Uterus (tissue), 2 donors: ENCODE measurements around the gene BMPR1A.

Experiments
- POLR2A ChIP-seq, 2 donors: fragments of 450-650 bp; IDR thresholded peaks; one replicate each; pipeline ENCODE4 v1.6.1; 2016; ENCODE audit warnings: antibody characterized with exemption in 2 of 2, mild to moderate bottlenecking in 1 of 2, moderate library complexity in 1 of 2
- TF ChIP-seq, protein P1 (sequence below), 4 experiments: fragments of 200-600 bp in 2 of 4; fragments of 450-650 bp in 2 of 4; sonication (generic) in 2 of 4; IDR thresholded peaks; one replicate each; pipeline ENCODE4 v1.5.1; 2016 to 2019; ENCODE audit warnings: antibody characterized with exemption in 4 of 4, mild to moderate bottlenecking in 2 of 4, moderate library complexity in 1 of 4

DNA sequence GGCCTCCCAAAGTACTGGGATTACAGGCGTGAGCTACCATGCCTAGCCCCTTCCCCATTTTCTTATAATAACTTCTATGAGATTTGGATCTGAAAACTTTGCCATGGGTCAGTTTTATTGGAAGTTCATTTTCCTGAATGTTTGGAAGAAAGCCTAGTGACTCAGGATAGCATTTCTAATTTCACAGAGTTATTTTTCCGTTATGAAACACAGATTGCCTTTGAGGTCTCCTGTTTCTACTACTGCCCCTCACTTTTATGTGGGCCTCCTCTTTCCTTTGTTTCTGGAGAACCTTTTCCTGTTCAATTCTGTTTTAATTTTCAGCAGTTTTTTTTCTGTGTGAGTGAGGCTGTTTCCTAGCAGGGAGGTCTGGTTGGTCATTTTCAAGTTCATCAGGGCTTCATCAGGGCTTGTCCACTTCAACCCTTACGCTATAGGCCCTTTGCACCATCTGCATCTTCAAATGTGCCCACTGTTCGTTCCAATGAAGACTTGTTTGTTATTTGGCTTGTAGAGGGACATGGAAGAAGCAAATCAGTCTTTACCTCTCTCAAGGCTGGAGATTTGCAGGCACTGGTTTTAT is 58.7 kb downstream of the BMPR1A start:
- TF ChIP-seq, protein P1, sequence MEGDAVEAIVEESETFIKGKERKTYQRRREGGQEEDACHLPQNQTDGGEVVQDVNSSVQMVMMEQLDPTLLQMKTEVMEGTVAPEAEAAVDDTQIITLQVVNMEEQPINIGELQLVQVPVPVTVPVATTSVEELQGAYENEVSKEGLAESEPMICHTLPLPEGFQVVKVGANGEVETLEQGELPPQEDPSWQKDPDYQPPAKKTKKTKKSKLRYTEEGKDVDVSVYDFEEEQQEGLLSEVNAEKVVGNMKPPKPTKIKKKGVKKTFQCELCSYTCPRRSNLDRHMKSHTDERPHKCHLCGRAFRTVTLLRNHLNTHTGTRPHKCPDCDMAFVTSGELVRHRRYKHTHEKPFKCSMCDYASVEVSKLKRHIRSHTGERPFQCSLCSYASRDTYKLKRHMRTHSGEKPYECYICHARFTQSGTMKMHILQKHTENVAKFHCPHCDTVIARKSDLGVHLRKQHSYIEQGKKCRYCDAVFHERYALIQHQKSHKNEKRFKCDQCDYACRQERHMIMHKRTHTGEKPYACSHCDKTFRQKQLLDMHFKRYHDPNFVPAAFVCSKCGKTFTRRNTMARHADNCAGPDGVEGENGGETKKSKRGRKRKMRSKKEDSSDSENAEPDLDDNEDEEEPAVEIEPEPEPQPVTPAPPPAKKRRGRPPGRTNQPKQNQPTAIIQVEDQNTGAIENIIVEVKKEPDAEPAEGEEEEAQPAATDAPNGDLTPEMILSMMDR (IDR thresholded peaks at IDR 0.05): no peak
- no peak for TF ChIP-seq POLR2A (IDR thresholded peaks at IDR 0.05)
